HAP-1 (cell line): Measurements from ENCODE around the gene WRAP53.

Experiments
- DNase-seq, 2 experiments: peaks; one replicate each; pipeline ENCODE4 v3.0.0-alpha.2; 2016 to 2020; ENCODE audit warnings: low spot score in 2 of 2
- H3K27me3 ChIP-seq: fragments of 250-450 bp; sonication (Bioruptor Pico); 2 replicates; pipeline ENCODE4 v1.5.1; 2020; ENCODE audit warnings: low read depth, mild to moderate bottlenecking, moderate library complexity
- H3K36me3 ChIP-seq: fragments of 250-450 bp; sonication (Bioruptor Pico); replicated peaks from 2 replicates; pipeline ENCODE4 v1.5.1; 2020; ENCODE audit warnings: mild to moderate bottlenecking
- H3K4me1 ChIP-seq: fragments of 250-450 bp; sonication (Bioruptor Pico); 2 replicates; pipeline ENCODE4 v1.5.1; 2020; ENCODE audit warnings: mild to moderate bottlenecking
- H3K4me3 ChIP-seq: fragments of 250-450 bp; sonication (Bioruptor Pico); 2 replicates; pipeline ENCODE4 v1.5.1; 2020; ENCODE audit warnings: mild to moderate bottlenecking, moderate library complexity
- H3K9me3 ChIP-seq: fragments of 250-450 bp; sonication (Bioruptor Pico); 2 replicates; pipeline ENCODE4 v1.5.1; 2020; ENCODE audit warnings: mild to moderate bottlenecking, moderate library complexity
- in situ Hi-C: fragments of 300-500 bp; cut with MboI; formaldehyde crosslinking; loops from 3 replicates; pipeline ENCODE4 v1.14.3; 2020; ENCODE audit warnings: low sequenced_read_pairs, inconsistent platforms, mixed read lengths

WRAP53 gene

DNA sequence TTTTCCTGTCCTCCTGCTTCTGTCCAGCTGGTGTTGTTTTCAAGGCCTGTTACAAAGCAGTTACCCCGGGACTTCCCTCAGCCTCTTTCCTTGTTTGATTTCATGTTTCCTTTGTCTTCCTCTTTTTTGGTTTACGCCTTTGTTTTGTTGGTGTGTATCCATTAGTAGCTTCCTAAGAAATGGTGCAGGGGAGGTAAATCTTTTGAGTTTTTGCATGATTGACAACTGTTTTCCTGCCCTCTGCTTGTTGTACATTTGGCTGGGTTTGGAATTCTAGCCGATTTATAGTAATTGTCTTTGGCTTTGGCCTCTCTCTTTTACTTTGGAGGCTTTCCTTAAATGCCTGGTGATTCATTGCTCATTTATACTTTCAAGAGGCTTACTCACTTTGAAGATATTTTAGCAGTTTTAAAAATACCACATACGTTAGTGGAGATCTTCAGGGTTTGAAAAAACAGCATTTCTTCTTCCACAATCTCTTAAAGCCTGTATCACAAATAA lies 62.1 kb downstream of the WRAP53 start:
- no peak for DNase-seq
- in situ Hi-C loops = no loop called here

More for the DNA sequence above, 62.1 kb downstream of the WRAP53 start:
- no peaks in the 10 kb centered on the region; the same call in 1 of the 2 replicates for H3K9me3 ChIP-seq
- H3K27me3 ChIP-seq = no peaks in the 10 kb centered on the region
- H3K4me1 ChIP-seq = peaks cover 9% of the 10 kb centered on the region
- H3K36me3 ChIP-seq = no peaks in the 10 kb centered on the region
- no peak overlapping the region for H3K4me3 ChIP-seq
